Astrocyte (in vitro differentiated cells and primary cell): ENCODE data around the gene MKNK1. TPM values are rescaled to one million over a fixed set of nuclear protein-coding genes. Genes with fewer than 3 reads are reported as not detected.

Experiments used
- DNase-seq: peaks from one replicate; pipeline ENCODE4 v3.0.0-alpha.2; 2010; ENCODE audit warnings: low read depth
- FAIRE-seq: peaks from 2 replicates; lab custom pipeline; 2011; peaks lifted over from hg19 to GRCh38; lab: Jason Lieb, UNC
- H2AFZ ChIP-seq: 2 replicates; pipeline ENCODE4 v1.6.0; 2012; ENCODE audit warnings: low read depth, low read length, inconsistent platforms
- H3K27ac ChIP-seq: 2 replicates; pipeline ENCODE4 v1.5.1; 2011; ENCODE audit warnings: low read depth, low read length, inconsistent platforms
- H3K27me3 ChIP-seq: 2 replicates; pipeline ENCODE4 v1.6.0; 2011; ENCODE audit warnings: low read length, inconsistent platforms; ENCODE audit not compliant: insufficient read depth
- H3K36me3 ChIP-seq: 2 replicates; pipeline ENCODE4 v1.5.1; 2011; ENCODE audit warnings: low read length, inconsistent platforms; ENCODE audit not compliant: insufficient read depth
- H3K4me1 ChIP-seq: 2 replicates; pipeline ENCODE4 v1.5.1; 2011; ENCODE audit warnings: low read length, inconsistent platforms; ENCODE audit not compliant: insufficient read depth
- H3K4me2 ChIP-seq: 2 replicates; pipeline ENCODE4 v1.6.0; 2012; ENCODE audit warnings: low read length, inconsistent platforms
- H3K4me3 ChIP-seq: 2 replicates; pipeline ENCODE4 v1.5.1; 2011; ENCODE audit warnings: low read depth, mild to moderate bottlenecking, low read length, inconsistent platforms; ENCODE audit not compliant: insufficient read depth
- H3K79me2 ChIP-seq: 2 replicates; pipeline ENCODE4 v1.6.0; 2012; ENCODE audit warnings: mild to moderate bottlenecking, low read length, inconsistent platforms; ENCODE audit not compliant: insufficient read depth
- H3K9ac ChIP-seq: 2 replicates; pipeline ENCODE4 v1.6.0; 2012; ENCODE audit warnings: mild to moderate bottlenecking, low read length, inconsistent platforms
- H3K9me3 ChIP-seq: 2 replicates; pipeline ENCODE4 v1.5.1; 2012; ENCODE audit warnings: low read depth, mild to moderate bottlenecking, low read length, inconsistent platforms; ENCODE audit not compliant: insufficient read depth
- H4K20me1 ChIP-seq: 2 replicates; pipeline ENCODE4 v1.6.0; 2012; ENCODE audit warnings: low read length, inconsistent platforms; ENCODE audit not compliant: insufficient read depth
- H3K27ac Mint-ChIP-seq: one replicate; pipeline ENCODE4 v1.8.0; 2021; ENCODE audit warnings: mild to moderate bottlenecking, mixed read lengths; ENCODE audit not compliant: unreplicated experiment
- H3K27me3 Mint-ChIP-seq: one replicate; pipeline ENCODE4 v1.8.0; 2021; ENCODE audit warnings: low read depth, mixed read lengths; ENCODE audit not compliant: unreplicated experiment
- H3K36me3 Mint-ChIP-seq: one replicate; pipeline ENCODE4 v1.8.0; 2021; ENCODE audit warnings: low read depth, mixed read lengths; ENCODE audit not compliant: unreplicated experiment
- H3K4me1 Mint-ChIP-seq: one replicate; pipeline ENCODE4 v1.8.0; 2021; ENCODE audit warnings: low read depth, mixed read lengths; ENCODE audit not compliant: unreplicated experiment
- H3K4me3 Mint-ChIP-seq: one replicate; pipeline ENCODE4 v1.8.0; 2021; ENCODE audit warnings: mild to moderate bottlenecking, moderate library complexity, mixed read lengths; ENCODE audit not compliant: unreplicated experiment
- H3K9me3 Mint-ChIP-seq: one replicate; pipeline ENCODE4 v1.8.0; 2021; ENCODE audit warnings: mild to moderate bottlenecking, mixed read lengths; ENCODE audit not compliant: unreplicated experiment
- CTCF ChIP-seq: IDR thresholded peaks from 2 replicates; pipeline ENCODE4 v1.5.1; 2011; ENCODE audit warnings: low read depth, mild to moderate bottlenecking, inconsistent platforms, low read length, moderate library complexity; ENCODE audit not compliant: insufficient read depth
- EZH2 ChIP-seq: IDR thresholded peaks from 2 replicates; pipeline ENCODE4 v1.6.1; 2012; ENCODE audit warnings: mild to moderate bottlenecking, low read length, inconsistent platforms; ENCODE audit not compliant: insufficient read depth
- total RNA-seq: library from RNA; stranded (reverse); gene quantifications from 2 replicates; pipeline ENCODE4 v1.2.1, GENCODE V29; 2021

Gene MKNK1
- total RNA-seq, 1 donor from 2014 or later, result 26.9 TPM

GRCh38 chr1:46543382-46543760, 60.7 kb downstream of the MKNK1 start:
- FAIRE-seq, result no peak
- no peaks in the 10 kb centered on the region for H3K79me2 ChIP-seq
- H2AFZ ChIP-seq, result no peak overlapping the region
- H3K27me3 ChIP-seq, result peaks cover 51% of the 10 kb centered on the region
- Mint-ChIP-seq H3K27me3 (peaks cover 83% of the 10 kb centered on the region), H3K36me3 (peaks cover 2% of the 10 kb centered on the region), H3K27ac (no peak overlapping the region), H3K4me1 (peaks cover 5% of the 10 kb centered on the region), H3K9me3 (peaks cover 1% of the 10 kb centered on the region), H3K4me3 (no peak overlapping the region)
- H3K4me3 ChIP-seq, result no peak overlapping the region
- no peaks in the 10 kb centered on the region for H3K36me3 ChIP-seq
- H3K4me1 ChIP-seq, result no peaks in the 10 kb centered on the region
- no peak overlapping the region for H3K4me2 ChIP-seq
- no peak overlapping the region for H3K27ac ChIP-seq
- no peak for DNase-seq
- no peak for TF ChIP-seq CTCF
- no peak for TF ChIP-seq EZH2
- H3K9ac ChIP-seq, result no peak overlapping the region
- no peaks in the 10 kb centered on the region for H3K9me3 ChIP-seq
- H4K20me1 ChIP-seq, result no peaks in the 10 kb centered on the region

- Histone ChIP-seq H3K27ac (no peak overlapping the region), H3K4me2 (no peak overlapping the region), H3K9me3 (no peaks in the 10 kb centered on the region), H4K20me1 (no peaks in the 10 kb centered on the region), H3K79me2 (no peaks in the 10 kb centered on the region), H3K4me3 (no peak overlapping the region), H2AFZ (no peak overlapping the region), H3K9ac (no peak overlapping the region), H3K4me1 (no peaks in the 10 kb centered on the region), H3K27me3 (peaks cover 44% of the 10 kb centered on the region), H3K36me3 (no peaks in the 10 kb centered on the region)
- no peaks in the 10 kb centered on the region for H3K36me3 Mint-ChIP-seq
- no peak overlapping the region for H3K4me3 Mint-ChIP-seq
- peaks cover 5% of the 10 kb centered on the region for H3K4me1 Mint-ChIP-seq
- H3K27ac Mint-ChIP-seq, result no peak overlapping the region
- DNase-seq, result peak; percentile 78
- H3K27me3 Mint-ChIP-seq, result peaks cover 77% of the 10 kb centered on the region
- H3K9me3 Mint-ChIP-seq, result peaks cover 5% of the 10 kb centered on the region
- TF ChIP-seq EZH2 (no peak), CTCF (no peak)
- FAIRE-seq, result no peak
Measured at GRCh38 chr1:46539972-46540371, 64.1 kb downstream of the MKNK1 start.

GRCh38 chr1:46538147-46538546, 65.9 kb downstream of the MKNK1 start:
- H3K36me3 Mint-ChIP-seq, result no peaks in the 10 kb centered on the region
- Histone ChIP-seq H2AFZ (no peak overlapping the region), H3K9me3 (no peaks in the 10 kb centered on the region), H3K27ac (no peak overlapping the region), H3K79me2 (no peaks in the 10 kb centered on the region), H3K36me3 (no peaks in the 10 kb centered on the region), H4K20me1 (no peaks in the 10 kb centered on the region), H3K27me3 (peaks cover 35% of the 10 kb centered on the region), H3K9ac (no peak overlapping the region), H3K4me2 (no peak overlapping the region), H3K4me1 (peaks cover 2% of the 10 kb centered on the region), H3K4me3 (no peak overlapping the region)
- no peak for TF ChIP-seq EZH2
- TF ChIP-seq CTCF, result no peak
- no peak overlapping the region for H3K27ac Mint-ChIP-seq
- peaks cover 75% of the 10 kb centered on the region for H3K27me3 Mint-ChIP-seq
- H3K4me3 Mint-ChIP-seq, result no peak overlapping the region
- no peak for FAIRE-seq
- peaks cover 5% of the 10 kb centered on the region for H3K9me3 Mint-ChIP-seq
- H3K4me1 Mint-ChIP-seq, result peaks cover 3% of the 10 kb centered on the region
- DNase-seq, result no peak
